Esophagus muscularis mucosa (tissue), 4 donors: Measurements from ENCODE around the gene SLN.

Experiments used
- EP300 ChIP-seq: sonication (generic); formaldehyde crosslinking; IDR thresholded peaks from one replicate; pipeline ENCODE4 v1.6.1; 2017; ENCODE audit warnings: antibody characterized with exemption
- POLR2A ChIP-seq: fragments of 450-650 bp; IDR thresholded peaks from one replicate; pipeline ENCODE4 v1.6.1; 2017; ENCODE audit warnings: antibody characterized with exemption, moderate library complexity, mild to moderate bottlenecking, low read depth
- TF ChIP-seq, protein P1 (sequence below), 3 experiments: fragments of 200-600 bp in 2 of 3; fragments of 450-650 bp in 1 of 3; sonication (generic) in 2 of 3; IDR thresholded peaks; one replicate each; pipeline ENCODE4 v1.5.1; 2017 to 2019; ENCODE audit warnings: antibody characterized with exemption in 3 of 3, mild to moderate bottlenecking in 2 of 3, moderate library complexity in 1 of 3

DNA sequence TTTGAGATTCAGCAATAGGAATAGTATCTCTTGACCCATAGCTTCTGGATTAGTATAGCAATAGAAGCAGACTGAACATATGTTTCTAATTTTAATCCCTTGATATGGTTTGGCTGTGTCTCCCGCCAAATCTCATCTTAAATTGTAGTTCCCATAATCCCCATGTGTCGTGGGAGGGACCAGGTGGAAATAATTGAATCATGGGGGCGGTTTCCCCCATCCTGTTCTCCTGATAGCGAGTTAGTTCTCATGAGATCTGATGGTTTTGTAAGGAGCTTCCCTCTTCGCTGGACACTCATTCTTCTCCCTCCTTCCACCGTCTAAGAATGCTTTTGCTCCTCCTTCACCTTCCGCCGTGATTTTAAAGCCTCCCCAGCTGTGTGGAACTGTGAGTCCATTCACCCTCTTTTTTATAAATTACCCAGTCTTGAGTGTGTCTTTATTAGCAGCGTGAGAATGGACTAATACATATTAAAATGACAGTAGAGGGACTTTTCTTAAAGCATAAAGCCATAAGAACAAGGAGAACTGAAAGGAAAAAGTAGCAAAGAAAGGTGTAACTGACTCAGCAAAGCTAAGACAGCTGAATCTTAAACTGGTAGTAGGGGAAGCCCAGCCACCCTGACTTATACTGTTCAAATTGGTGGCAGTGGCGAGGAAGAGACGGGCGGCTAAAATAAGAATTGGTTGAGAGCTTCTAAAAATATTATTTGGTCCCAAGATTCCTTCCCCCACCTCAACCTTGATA, 20.3 kb upstream of the SLN start:
- TF ChIP-seq, protein P1, sequence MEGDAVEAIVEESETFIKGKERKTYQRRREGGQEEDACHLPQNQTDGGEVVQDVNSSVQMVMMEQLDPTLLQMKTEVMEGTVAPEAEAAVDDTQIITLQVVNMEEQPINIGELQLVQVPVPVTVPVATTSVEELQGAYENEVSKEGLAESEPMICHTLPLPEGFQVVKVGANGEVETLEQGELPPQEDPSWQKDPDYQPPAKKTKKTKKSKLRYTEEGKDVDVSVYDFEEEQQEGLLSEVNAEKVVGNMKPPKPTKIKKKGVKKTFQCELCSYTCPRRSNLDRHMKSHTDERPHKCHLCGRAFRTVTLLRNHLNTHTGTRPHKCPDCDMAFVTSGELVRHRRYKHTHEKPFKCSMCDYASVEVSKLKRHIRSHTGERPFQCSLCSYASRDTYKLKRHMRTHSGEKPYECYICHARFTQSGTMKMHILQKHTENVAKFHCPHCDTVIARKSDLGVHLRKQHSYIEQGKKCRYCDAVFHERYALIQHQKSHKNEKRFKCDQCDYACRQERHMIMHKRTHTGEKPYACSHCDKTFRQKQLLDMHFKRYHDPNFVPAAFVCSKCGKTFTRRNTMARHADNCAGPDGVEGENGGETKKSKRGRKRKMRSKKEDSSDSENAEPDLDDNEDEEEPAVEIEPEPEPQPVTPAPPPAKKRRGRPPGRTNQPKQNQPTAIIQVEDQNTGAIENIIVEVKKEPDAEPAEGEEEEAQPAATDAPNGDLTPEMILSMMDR (IDR thresholded peaks at IDR 0.05): no peak
- TF ChIP-seq POLR2A (no peak), EP300 (no peak)
